GM18858 (cell line): ENCODE measurements around the gene BMI1.
"Not testable (repeated sequence)": the region's sequence is repeated elsewhere in the genome, so short reads cannot be mapped to it uniquely, and the experiment has no call there.

ENCODE experiments used
- ATAC-seq: cut with Tn5 transposase; IDR thresholded peaks from one replicate; pipeline ENCODE4 v1.9.1; 2021; ENCODE audit not compliant: unreplicated experiment

BMI1 gene

GRCh38 chr10:22320591-22321155, at the start of gene BMI1:
TSS of gene BMI1 (plus strand) at chr10:22321099. CDS start at chr10:22326450, 5,351 bp downstream.
- no peak for ATAC-seq

DNA sequence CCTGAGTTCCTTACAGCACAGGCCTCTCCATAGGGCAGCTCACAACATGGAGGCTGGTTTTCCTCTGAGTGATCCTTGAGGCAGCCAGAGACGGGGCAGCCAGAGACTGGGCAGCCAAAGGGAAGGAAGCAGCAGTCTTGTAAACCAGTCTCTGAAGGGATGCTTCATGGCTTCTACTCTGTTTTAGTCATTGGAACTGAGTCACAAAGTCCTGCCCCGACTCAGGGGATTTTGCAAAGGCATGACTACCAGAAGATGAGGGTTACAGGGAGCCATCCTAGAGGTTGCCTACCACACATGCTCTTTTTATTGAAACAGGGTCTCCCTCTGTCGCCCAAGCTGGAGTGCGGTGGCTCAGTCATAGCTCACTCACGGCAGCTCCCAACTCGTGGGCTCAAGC, 49.1 kb upstream of the BMI1 start:
- no peak for ATAC-seq

- no peak for ATAC-seq
Observed at GRCh38 chr10:22278441-22278782, 42.5 kb upstream of the BMI1 start.

- ATAC-seq: no peak
Observed at GRCh38 chr10:22280078-22280477, 40.8 kb upstream of the BMI1 start.

GRCh38 chr10:22285130-22285529, 35.8 kb upstream of the BMI1 start:
- ATAC-seq: no peak

DNA sequence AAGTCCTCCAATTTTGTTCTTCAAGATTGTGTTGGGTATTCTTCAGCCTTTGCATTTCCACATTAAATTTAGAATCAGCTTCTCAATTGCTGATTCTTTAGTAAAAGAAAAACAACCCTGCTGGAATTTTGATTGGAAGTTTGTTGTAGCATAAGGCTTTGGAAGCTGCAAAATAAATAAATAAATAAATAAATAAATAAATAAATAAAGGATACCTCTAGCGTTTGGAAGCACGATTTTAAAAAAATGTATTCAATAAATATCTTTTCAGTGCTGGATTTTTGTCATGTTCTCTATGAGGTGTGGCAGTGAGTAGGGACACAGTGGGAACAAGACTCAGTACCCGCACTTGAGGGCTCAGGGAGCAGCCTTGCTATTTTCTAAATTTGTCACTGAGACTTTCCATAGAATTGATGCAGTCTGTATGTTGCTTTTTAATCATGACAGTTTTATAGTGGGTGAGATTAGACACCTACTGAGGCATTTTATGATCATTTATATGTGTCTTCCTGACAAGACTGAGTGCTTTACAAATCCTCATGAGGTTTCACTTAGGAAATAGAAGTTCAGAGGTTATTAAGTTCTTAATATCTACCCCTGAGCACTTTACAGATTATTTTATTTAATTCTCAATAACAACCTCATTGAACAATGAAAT, 27.0 kb upstream of the BMI1 start:
- no peak for ATAC-seq

GRCh38 chr10:22294694-22295093, 26.2 kb upstream of the BMI1 start:
- no peak for ATAC-seq

GRCh38 chr10:22301193-22301592, 19.7 kb upstream of the BMI1 start:
- ATAC-seq: no peak

DNA sequence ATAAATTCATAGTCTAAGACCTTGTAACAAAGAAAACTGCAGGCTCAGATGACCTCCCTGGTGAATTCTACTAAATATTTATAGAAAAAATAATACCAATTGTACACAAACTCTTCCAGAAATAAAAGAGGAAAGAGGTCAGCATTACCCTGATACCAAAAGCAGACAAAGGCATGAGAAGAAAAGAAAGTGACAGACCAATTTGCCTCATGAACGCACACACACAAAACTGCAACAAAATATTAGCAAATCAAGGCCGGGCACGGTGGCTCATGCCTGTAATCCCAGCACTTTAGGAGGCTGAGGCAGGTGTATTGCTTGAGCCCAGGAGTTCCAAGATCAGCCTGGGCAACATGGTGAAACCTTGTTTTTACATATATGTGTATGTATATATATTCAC, 17.4 kb upstream of the BMI1 start:
- no peak for ATAC-seq

- ATAC-seq: no peak
Observed at GRCh38 chr10:22305721-22306120, 15.2 kb upstream of the BMI1 start.

- ATAC-seq: peak; percentile 98
Observed at GRCh38 chr10:22308390-22308789, 12.5 kb upstream of the BMI1 start.

- no peak for ATAC-seq
Observed at GRCh38 chr10:22309180-22310000, 11.5 kb upstream of the BMI1 start.

GRCh38 chr10:22310012-22310411, 10.9 kb upstream of the BMI1 start:
- not testable (repeated sequence) for ATAC-seq

- ATAC-seq: no peak
Observed at GRCh38 chr10:22310928-22311327, 10.0 kb upstream of the BMI1 start.

DNA sequence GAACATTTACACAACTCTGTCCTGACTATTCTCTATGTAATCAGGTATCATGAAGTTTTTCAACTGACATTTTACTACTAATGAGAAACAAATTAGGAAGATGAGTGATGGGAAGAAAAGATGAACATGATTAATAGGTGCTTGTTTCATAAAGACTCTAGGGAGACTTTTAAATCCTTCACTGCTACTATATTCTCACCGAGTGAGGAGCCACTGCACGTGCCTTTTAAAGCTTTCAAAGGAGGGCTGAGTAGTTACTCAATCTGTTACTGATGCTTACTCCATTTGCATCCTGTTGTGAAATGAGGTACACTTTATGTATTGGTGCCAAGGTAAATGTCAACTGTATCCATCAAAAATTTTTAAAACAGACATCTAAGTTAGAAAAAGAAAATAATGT, 6.0 kb upstream of the BMI1 start:
- no peak for ATAC-seq

DNA sequence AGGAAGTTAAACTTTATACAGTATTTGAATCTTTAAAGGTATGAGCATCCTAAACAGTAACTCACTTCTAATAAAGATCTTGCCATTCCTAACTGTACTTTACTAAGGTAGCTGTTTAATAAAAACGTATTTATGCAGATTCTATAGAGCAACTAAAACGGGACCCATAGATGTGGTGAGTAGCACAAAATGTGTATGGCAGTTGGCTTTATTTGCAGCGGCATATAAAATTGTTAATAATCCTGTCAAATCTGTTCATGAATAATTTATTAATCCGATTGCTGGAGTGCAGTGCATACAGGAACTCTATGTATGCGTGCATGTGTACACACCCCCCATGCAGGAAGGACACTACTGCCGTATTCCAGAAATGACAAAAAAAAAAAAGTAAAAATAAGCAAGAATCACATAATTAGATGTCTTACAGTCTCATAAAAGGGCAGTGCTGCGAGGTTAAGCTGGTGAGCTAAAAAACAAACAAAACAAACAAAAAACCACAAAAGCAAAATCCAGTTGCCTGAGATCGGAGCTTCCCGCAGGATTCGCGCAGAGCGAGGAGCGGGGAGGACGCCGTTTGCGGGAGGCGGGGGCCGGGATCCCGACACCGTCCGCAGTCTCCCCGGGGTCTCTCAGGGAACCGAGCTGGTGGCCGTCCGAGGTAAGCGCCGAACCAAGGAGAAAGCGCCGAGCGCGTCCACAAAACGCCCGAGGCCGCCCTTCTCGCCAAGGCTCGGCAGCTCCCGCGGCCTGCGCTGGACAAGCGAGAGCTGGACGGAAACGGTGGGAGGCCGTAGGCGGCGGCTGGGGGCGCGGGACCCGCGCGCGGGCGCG, 5.2 kb upstream of the BMI1 start:
- peak; percentile 21 for ATAC-seq

DNA sequence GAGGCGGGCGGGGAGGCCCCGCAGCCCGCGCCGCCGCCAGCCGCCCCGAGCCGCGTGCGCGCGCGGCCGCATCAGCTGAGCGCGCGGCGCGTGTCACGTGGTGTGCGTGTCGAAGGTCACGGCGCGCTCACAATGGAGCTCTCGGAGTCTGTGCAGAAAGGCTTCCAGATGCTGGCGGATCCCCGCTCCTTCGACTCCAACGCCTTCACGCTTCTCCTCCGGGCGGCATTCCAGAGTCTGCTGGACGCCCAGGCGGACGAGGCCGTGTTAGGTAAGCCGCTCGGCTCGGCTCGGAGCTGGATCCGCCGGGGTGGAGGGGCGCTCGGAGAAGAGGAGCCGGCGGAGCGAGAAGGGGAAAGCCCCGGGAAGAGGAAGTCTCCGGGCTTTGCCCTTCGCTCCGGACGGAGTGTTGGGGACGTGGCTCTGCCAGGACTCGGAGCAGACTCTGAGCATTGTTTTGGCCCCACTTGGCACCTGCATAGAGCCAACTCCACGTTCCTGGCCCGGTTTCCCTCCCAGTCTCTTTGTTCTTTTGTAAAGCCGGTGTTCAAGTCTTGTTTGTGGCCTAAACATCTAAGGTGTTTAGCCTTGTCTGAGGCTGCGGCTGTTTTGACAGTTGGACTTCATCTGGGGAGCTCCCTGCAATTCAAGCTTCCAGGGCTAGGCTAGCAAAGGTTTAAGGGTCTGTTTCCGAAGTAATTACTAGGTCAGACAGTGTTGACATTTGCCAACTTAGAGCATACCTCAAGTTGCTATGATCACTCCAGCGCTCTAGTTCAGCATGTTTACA, 4.4 kb upstream of the BMI1 start, which contains the start of gene COMMD3:
TSS of gene COMMD3 (plus strand) at position 103 of the 790 bp plus-strand sequence. CDS start at position 133, 30 bp downstream.
- peak; percentile 39 for ATAC-seq

- peak; percentile 29 for ATAC-seq
Observed at GRCh38 chr10:22317076-22317370, 3.9 kb upstream of the BMI1 start.

DNA sequence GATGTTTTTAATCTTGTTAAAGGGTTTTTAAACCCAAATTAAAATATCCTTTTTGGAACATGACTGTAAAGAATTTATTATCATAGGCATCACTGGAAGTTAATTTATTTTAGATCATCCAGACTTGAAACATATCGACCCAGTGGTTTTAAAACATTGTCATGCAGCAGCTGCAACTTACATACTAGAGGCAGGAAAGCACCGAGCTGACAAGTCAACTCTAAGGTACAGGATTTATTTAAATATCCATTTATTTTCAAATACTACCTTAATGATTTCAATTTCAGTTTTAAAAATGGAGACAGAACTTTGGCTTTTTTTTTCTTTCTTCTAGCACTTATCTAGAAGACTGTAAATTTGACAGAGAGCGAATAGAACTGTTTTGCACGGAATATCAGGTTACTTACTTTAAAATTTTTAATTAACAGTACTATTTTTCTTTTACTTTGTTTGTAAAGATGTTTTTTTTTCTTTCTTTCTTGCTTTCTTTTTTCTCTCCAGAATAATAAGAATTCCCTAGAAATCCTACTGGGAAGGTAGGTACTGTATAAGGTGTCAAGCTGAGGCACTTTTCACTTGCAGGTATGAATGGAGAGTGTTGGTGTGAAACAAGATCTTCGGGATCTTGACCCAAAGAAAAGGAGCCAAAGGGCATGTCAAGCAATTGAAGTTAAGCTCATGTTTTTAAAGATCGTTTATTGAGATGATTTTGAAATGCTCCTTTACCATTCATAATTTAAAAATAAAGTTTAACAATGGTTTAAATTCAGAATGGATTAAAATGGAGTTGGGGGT, 2.9 kb upstream of the BMI1 start:
- no peak for ATAC-seq

GRCh38 chr10:22318772-22319171, 2.1 kb upstream of the BMI1 start:
- ATAC-seq: no peak
